Measurements from ENCODE around the gene SEMG1. TPM values are rescaled to one million over a fixed set of nuclear protein-coding genes. Genes with fewer than 3 reads are reported as not detected.
A peak's percentile ranks its signal among the peaks of the same experiment; 100 is the strongest.

SEMG1 gene
- total RNA-seq, 1 experiment from 2014 or later = not detected

GRCh38 chr20:45211569-45212474 is 5.0 kb downstream of the SEMG1 start:
- in situ Hi-C loops (cut with HindIII; ENCODE audit: low pct_unique_long_range_greater_than_20kb, low sequenced_read_pairs) = no loop called here
- DNase-seq (ENCODE audit: low read depth, low spot score) = no peak

DNA sequence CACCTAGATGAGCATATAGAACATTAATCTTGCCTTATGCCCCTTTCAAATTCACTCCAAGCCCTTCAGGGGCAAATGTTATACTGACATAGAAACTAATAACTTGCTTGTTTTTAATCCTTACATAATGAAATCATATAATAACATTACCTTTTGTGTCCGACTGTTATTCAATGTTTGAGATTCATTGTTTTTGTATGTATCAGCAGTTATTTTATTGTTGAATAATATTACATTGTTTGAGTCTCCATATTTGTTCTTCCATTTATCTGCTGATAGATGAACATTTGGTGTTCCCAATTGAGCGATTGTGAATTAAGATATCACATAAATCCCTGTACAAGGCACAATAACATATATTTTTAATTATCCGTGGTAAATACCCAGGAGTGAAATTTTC is 6.0 kb downstream of the SEMG1 start:
- in situ Hi-C loops (cut with HindIII; ENCODE audit: low pct_unique_long_range_greater_than_20kb, low sequenced_read_pairs) = no loop called here
- no peak for DNase-seq (ENCODE audit: low read depth, low spot score)

DNA sequence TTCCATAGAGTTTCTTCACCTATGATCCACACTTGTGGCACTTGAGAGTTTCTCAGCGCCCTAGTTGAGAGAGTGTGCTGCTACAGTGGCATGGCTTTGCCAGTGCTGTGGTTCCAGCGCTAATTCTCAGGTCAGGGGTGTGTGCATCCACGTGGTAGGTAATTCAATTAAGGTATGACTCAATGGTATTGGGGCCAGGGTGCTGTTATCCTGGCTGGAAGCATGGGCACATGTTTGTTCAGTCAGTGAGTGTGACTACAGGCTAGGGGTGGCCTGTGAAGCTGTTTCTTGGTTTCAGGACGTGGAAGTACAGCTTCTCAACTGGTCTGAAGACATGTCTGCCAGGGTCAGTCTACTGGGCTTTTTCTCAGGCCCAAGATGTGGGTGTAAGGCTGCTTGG is 11.3 kb downstream of the SEMG1 start:
- no peak for DNase-seq (ENCODE audit: low read depth, low spot score)
- in situ Hi-C loops (cut with HindIII; ENCODE audit: low pct_unique_long_range_greater_than_20kb, low sequenced_read_pairs) = no loop called here

DNA sequence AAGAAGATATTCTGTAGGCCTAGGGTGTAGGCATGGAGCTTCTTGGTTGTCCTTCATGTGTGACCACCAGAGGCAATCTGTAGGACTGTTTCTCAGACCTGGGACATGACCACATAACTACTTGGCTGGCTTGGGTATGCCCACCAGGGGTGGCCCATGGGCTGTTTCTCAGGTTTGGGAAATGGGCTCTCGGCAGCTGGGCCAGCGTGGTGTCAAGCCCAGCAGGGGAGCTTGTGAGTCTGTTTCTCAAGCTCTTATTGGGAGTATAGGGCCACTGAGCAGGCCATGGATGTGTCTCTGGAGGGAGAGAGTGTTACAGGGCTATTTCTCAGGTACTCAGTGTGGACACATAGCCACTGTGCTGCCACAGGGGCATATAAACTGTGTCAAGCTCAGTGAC is 11.8 kb downstream of the SEMG1 start:
- in situ Hi-C loops (cut with HindIII; ENCODE audit: low pct_unique_long_range_greater_than_20kb, low sequenced_read_pairs) = no loop called here

DNA sequence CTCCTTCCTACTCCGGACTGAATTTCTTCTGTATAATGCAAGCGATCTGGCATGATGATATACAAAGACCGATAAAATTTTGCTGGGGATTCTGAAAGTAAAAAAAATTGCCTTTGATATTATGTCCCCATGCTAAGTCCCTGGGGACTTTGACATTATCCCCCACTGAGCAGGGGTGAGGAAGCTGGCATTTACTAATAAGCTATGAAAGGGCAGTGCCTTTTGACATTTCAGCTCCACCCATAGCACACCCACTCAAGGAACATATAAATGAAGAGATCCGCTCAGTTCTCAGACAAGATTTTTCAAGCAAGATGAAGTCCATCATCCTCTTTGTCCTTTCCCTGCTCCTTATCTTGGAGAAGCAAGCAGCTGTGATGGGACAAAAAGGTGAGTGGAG is 14.2 kb downstream of the SEMG1 start, which contains the start of gene SEMG2:
SEMG2 (plus strand) TSS at position 298 of the 400 bp plus-strand sequence; CDS start at position 315, 17 bp downstream.
- in situ Hi-C loops (cut with HindIII; ENCODE audit: low pct_unique_long_range_greater_than_20kb, low sequenced_read_pairs) = no loop called here
- no peak for DNase-seq (ENCODE audit: low read depth, low spot score)

More for the DNA sequence above, 11.8 kb downstream of the SEMG1 start:
- no peak for DNase-seq (ENCODE audit: low read depth, low spot score)

DNA sequence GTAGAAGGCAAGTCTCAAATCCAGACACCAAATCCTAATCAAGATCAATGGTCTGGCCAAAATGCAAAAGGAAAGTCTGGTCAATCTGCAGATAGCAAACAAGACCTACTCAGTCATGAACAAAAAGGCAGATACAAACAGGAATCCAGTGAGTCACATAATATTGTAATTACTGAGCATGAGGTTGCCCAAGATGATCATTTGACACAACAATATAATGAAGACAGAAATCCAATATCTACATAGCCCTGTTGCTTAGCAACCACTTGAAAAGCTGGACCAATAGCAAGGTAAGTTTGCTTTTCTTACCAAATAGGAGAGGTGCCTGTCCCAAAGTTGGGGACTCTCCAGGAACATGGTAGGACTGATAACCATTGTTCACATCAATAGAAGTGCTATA is 16.3 kb downstream of the SEMG1 start:
- in situ Hi-C loops (cut with HindIII; ENCODE audit: low pct_unique_long_range_greater_than_20kb, low sequenced_read_pairs) = no loop called here
- DNase-seq (ENCODE audit: low read depth, low spot score) = no peak

GRCh38 chr20:45226287-45226686 is 19.5 kb downstream of the SEMG1 start:
- in situ Hi-C loops (cut with HindIII; ENCODE audit: low pct_unique_long_range_greater_than_20kb, low sequenced_read_pairs) = no loop called here
- no peak for DNase-seq (ENCODE audit: low read depth, low spot score)

- in situ Hi-C loops (cut with HindIII; ENCODE audit: low pct_unique_long_range_greater_than_20kb, low sequenced_read_pairs) = no loop called here
- DNase-seq (ENCODE audit: low read depth, low spot score) = peak; percentile 68
Observed at GRCh38 chr20:45229264-45230056, 22.6 kb downstream of the SEMG1 start.

- in situ Hi-C loops (cut with HindIII; ENCODE audit: low pct_unique_long_range_greater_than_20kb, low sequenced_read_pairs) = no loop called here
- DNase-seq (ENCODE audit: low read depth, low spot score) = no peak
Observed at GRCh38 chr20:45230631-45231030, 23.8 kb downstream of the SEMG1 start.

DNA sequence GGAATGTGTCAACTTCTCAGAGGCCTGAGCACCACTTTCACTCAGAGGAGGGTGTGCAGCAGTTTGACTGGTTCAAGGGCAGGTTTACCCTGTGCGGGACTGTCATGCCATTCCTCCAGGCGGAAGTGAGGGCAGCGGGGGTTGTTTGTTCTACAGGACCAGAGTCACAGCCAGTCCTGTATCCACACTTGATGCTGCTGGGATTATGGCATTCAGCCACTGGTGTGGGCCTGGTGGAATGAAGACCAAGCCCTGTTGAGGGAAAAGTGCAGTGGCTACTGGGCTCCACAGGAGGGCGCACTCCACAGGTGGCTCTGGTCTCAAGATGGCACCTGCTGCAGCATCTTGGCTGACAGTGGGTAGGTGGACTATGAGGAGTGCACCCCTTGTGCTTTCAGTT is 29.2 kb downstream of the SEMG1 start:
- in situ Hi-C loops (cut with HindIII; ENCODE audit: low pct_unique_long_range_greater_than_20kb, low sequenced_read_pairs) = no loop called here
- DNase-seq (ENCODE audit: low read depth, low spot score) = peak; percentile 52

GRCh38 chr20:45238139-45238538 is 31.3 kb downstream of the SEMG1 start:
- in situ Hi-C loops (cut with HindIII; ENCODE audit: low pct_unique_long_range_greater_than_20kb, low sequenced_read_pairs) = no loop called here
- no peak for DNase-seq (ENCODE audit: low read depth, low spot score)

DNA sequence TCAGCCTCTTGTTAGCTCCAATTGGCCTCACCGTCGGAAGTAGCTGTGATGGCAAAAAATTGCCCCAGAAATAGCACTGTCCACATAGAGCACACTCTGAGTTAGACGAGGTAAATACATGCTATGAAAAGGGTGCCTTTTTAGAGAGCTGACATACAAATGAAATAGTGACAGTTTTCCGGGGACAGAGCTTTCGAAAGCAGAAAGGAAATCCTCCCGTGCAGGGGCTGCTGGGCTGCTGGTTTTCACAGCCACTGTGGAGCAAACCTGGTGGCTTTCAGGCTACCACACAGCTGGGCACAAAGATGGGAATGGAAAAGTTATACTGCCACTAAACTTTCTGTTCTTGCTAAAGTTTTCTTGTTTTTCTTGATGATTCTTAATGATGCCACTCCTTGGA is 39.3 kb downstream of the SEMG1 start:
- in situ Hi-C loops (cut with HindIII; ENCODE audit: low pct_unique_long_range_greater_than_20kb, low sequenced_read_pairs) = no loop called here
- DNase-seq (ENCODE audit: low read depth, low spot score) = no peak

DNA sequence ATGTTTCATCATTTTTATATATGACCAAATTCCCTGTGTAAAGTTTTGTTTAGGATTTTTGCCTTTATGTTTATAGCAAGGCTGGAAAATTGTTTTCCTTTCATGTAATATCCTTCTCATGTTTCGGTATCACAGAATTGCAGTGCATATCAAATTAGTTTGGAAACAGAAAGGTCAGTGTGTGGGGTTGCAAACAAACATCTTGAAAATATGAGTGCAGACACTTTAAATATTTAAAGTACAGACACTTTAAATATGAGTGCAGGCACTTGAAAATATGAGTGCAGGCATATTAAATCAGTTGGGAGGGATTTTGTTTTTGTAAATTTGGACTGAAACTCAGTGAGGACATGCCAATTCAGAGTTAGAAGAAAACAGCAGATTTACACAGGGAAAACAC is 41.0 kb downstream of the SEMG1 start:
- DNase-seq (ENCODE audit: low read depth, low spot score) = no peak
- in situ Hi-C loops (cut with HindIII; ENCODE audit: low pct_unique_long_range_greater_than_20kb, low sequenced_read_pairs) = no loop called here

- in situ Hi-C loops (cut with HindIII; ENCODE audit: low pct_unique_long_range_greater_than_20kb, low sequenced_read_pairs) = no loop called here
Observed at GRCh38 chr20:45248609-45249008, 41.8 kb downstream of the SEMG1 start.

GRCh38 chr20:45251884-45252560 is 45.2 kb downstream of the SEMG1 start:
- DNase-seq (ENCODE audit: low read depth, low spot score) = no peak
- in situ Hi-C loops (cut with HindIII; ENCODE audit: low pct_unique_long_range_greater_than_20kb, low sequenced_read_pairs) = no loop called here

More at GRCh38 chr20:45248609-45249008, 41.8 kb downstream of the SEMG1 start:
- no peak for DNase-seq (ENCODE audit: low read depth, low spot score)

DNA sequence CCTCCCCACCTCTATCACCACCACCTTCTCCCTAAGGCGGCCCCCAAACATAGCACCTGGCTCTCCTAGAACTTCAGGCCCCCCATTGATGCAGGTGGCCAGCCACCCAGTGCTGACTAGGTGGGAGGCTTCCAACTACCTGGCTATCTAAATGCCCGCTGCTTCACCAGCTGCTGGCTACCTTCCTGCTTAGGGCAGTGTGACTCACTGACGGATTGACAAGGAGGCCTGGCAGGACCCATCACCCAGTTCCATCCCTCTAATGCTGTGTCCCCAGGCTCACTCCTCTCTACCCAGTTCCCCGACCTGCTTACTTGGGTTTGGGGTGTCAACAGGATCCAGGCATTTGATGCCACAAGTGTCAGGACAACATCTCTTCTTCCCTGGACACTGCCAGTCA is 46.4 kb downstream of the SEMG1 start:
- in situ Hi-C loops (cut with HindIII; ENCODE audit: low pct_unique_long_range_greater_than_20kb, low sequenced_read_pairs) = no loop called here
- DNase-seq (ENCODE audit: low read depth, low spot score) = no peak

DNA sequence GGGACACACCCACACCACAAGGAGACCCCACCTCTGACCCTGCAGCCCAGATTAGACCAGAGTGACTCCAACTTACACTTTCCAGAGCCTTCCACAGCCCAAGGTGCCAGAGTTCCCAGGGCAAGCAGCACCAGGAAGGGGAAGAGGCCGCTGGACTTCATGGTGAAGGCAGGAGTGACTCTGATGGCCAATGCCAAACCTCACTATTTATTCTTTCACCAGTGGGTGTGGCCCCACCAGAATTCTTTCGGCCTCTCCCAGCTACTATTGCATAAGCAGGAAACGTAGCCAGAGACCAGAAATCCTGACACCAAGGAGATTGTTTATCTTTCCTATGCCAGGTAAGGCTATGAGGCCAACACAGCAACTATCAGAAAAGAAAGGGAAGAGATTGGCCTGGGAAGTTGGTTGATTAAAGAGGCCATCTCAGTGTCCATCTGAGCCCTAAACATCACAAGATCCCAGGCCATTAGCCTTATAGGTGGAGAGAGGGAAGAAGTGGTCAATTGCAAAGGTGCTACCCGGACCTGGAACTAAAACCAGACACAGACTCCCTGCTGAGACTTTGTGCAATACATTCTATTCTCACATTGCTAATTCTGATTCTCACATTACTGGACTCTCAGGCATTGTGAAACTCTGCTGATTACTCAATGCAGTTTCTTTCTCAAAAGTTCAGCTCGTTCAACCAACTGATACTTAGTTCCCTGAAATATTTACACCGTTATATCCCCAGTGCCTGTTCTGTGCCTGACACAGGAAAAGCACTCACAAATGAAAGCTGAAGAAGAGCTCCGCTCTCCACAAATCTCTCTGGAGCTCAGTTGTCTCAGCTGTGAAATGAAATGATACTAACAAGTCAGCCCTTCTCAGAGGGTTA is 47.8 kb downstream of the SEMG1 start, which contains the start of gene SLPI:
SLPI (minus strand) TSS at position 182 of the 880 bp plus-strand sequence; CDS start at position 161, 21 bp downstream.
- no peak for DNase-seq (ENCODE audit: low read depth, low spot score)
- in situ Hi-C loops (cut with HindIII; ENCODE audit: low pct_unique_long_range_greater_than_20kb, low sequenced_read_pairs) = no loop called here
